Astrocyte of the cerebellum (primary cell): ENCODE results near the gene AQP6.

Experiments used
- DNase-seq: peaks from one replicate; pipeline ENCODE4 v3.0.0-alpha.2; 2011; ENCODE audit warnings: low read depth
- H3K4me3 ChIP-seq: 2 replicates; pipeline ENCODE4 v1.5.1; 2011; ENCODE audit warnings: mild to moderate bottlenecking, low read depth, low read length, moderate library complexity
- CTCF ChIP-seq: IDR thresholded peaks from 2 replicates; pipeline ENCODE4 v1.5.1; 2012; ENCODE audit warnings: low read length, low read depth, moderate library complexity, mild to moderate bottlenecking; ENCODE audit errors: missing control alignments
- in situ Hi-C: cut with HindIII; loops from 2 replicates; pipeline ENCODE4 v1.10.0; 2017; ENCODE audit warnings: low sequenced_read_pairs

Gene AQP6

DNA sequence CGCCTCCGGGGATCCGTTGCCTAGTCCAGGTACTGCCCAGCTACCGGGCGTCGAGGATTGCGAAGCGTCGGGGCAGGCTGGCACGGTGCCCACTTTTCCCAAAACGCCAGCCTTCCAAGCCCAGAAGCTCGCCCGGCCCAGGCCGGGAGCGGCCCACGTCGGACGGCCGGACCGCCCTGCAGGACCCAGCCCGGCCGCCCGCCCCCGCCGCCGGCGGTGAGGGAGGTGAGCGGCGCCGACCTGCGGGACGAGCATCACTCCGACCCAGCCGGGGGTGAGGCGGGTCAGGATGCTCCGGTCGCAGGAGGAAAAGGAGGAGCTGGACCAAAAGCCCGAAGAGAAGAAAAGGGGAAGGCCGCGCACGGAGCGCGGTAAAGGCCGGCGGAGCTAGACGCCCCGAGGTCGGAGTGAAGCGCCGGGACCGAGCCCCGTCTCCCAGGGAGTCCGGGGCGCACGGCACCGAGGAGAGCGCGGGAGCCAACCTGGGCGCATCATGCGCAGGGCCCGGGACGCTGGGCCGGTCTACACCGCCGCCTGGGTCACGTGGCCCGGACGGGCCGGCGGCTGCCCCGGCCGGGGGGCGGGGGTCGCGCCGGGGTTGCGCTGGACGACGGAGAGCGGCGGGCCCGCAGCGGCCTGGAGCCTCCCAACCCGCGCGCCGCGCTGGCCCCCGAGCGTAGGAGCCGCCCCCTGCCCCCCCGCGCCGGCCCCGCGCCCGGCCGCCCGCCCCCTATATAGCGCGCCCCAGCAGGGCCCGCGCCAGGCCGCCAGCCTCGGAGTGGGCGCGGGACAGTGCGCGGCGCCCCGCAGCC lies 11.4 kb upstream of the AQP6 start, which contains the start of gene AQP5:
Gene AQP5 (plus strand): TSS at position 762 of the 812 bp plus-strand sequence. CDS start 146 bp downstream, outside the sequence.
- in situ Hi-C loops = no loop called here
- no peak for DNase-seq
- peak within 1 kb of the TSS; percentile 30 for H3K4me3 ChIP-seq
- TF ChIP-seq CTCF = no peak

GRCh38 chr12:49961993-49962764 lies 10.6 kb upstream of the AQP6 start:
- no peak for TF ChIP-seq CTCF
- no peak for DNase-seq
- in situ Hi-C loops = no loop called here
- no peak overlapping the region for H3K4me3 ChIP-seq

- H3K4me3 ChIP-seq = no peak overlapping the region
- no peak for DNase-seq
- no peak for TF ChIP-seq CTCF
- in situ Hi-C loops = no loop called here
Observed at GRCh38 chr12:49962861-49963765, 9.6 kb upstream of the AQP6 start.

DNA sequence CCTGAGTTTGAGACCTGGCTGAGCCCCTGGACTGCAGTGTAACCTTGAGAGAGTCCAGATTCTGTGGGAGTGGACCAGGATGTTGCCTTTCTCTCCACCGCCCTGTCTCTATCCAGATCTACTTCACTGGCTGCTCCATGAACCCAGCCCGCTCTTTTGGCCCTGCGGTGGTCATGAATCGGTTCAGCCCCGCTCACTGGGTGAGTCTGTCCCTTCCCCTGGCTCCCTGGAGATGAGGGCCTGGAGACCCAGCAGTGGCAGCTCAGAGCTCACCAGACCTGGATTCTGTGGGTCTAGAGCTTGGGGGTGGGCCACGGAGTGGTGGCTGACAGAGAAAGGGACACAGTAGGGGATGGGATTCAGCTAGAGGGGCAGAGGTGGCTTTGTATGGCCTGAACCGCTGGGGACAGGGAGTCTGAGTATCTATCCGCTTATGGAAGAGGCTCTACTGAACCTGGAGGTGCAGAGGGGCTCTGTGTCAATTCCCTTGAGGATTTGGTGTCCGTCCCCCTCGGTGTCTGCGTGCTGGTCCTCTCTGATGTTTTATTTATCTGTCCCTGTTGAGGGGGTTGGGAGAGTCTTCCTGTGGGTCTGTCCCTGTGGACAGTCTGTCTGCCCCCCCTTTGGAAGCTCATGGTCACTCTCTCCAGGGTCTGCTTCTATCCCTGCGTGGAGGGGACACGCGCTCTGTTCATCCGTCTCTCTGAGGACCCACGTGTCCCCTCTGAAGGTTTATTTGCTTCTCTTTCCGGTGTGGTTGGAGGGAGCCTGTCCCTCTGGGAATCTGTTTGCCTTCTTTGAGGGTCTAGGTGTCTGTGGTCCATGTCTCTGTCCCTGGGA lies 8.6 kb upstream of the AQP6 start:
- no peak for DNase-seq
- TF ChIP-seq CTCF = no peak
- in situ Hi-C loops = no loop called here
- H3K4me3 ChIP-seq = no peak overlapping the region

GRCh38 chr12:49964849-49965624 lies 7.7 kb upstream of the AQP6 start:
- no peak for TF ChIP-seq CTCF
- no peak overlapping the region for H3K4me3 ChIP-seq
- DNase-seq = no peak
- in situ Hi-C loops = loop anchor here (5.0 kb wide), 1 partner anchor 102 kb away; no protein-coding TSS in a partner anchor
